GM19397 (cell line): ENCODE results near the gene SDK2.

Experiments
- ATAC-seq: cut with Tn5 transposase; IDR thresholded peaks from one replicate; pipeline ENCODE4 v1.9.1; 2021; ENCODE audit warnings: mild to moderate bottlenecking, moderate library complexity; ENCODE audit not compliant: unreplicated experiment

The SDK2 gene

GRCh38 chr17:73350864-73351263, 293.4 kb downstream of the SDK2 start:
- no peak for ATAC-seq

GRCh38 chr17:73349647-73350046, 294.6 kb downstream of the SDK2 start:
- ATAC-seq, result no peak

GRCh38 chr17:73349138-73349537, 295.1 kb downstream of the SDK2 start:
- ATAC-seq, result no peak

GRCh38 chr17:73348829-73349095, 295.5 kb downstream of the SDK2 start:
- no peak for ATAC-seq

- ATAC-seq, result no peak
Measured at GRCh38 chr17:73348018-73348828, 296.0 kb downstream of the SDK2 start.

DNA sequence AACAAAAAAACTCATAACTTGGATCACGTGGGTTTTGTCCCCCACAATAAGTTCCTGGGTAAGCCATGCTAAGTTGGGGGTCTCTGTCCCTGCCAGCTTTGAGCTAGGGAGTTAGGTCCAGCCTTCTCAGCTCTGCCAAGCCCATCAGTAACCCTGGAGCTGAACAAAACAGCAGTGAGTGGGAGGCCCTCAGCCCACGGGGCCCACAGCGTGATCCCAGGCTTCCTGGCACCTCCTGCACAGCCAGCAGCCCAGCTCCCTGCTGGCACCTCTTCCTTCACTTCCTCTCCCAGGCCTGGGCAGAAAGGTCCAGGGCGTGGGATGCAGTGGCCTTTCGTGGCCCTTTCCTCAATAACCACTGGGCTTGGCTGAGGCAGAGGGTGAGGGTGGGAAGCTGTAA, 296.9 kb downstream of the SDK2 start:
- no peak for ATAC-seq

GRCh38 chr17:73346501-73347162, 297.6 kb downstream of the SDK2 start:
- ATAC-seq, result no peak

DNA sequence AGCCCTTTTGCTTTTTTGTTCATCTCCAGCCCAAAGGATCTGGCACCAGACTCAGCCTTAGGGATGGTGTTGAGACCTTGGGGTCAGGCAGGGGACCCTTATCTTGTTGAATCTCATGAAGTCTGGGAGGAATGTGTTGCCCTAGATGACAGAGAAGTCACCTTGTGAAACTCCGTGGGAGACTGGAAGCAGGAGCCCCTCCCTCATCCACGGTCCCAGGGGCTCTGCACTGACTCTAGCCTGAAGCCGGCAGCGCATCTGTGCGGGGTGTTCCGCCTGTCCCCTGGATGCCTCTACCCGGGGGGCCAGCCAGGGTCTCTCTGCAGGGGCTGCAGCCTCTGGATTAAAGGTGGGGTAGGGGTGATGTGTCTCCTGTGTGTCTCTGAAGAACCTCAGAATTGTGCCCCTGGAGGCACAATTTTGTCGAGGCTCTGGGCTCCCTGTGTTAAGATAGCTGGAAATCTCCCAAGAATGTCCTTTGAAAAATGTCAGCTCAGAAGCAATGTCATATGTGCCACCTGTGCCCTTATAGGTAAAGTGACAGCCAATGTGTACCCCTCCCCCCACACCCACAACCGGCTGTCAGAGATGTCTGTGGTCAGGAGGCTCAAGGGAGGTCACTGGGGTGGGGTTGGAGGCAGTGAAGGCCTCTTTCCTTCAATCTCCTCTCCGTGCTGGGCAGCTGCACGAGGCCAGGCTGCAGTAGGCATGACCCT, 300.3 kb downstream of the SDK2 start:
- ATAC-seq, result no peak

GRCh38 chr17:73343168-73343634, 301.0 kb downstream of the SDK2 start:
- no peak for ATAC-seq

- ATAC-seq, result no peak
Measured at GRCh38 chr17:73342541-73343167, 301.6 kb downstream of the SDK2 start.

- ATAC-seq, result no peak
Measured at GRCh38 chr17:73342050-73342522, 302.2 kb downstream of the SDK2 start.

GRCh38 chr17:73341350-73342049, 302.7 kb downstream of the SDK2 start:
- ATAC-seq, result no peak

- no peak for ATAC-seq
Measured at GRCh38 chr17:73340093-73340596, 304.1 kb downstream of the SDK2 start.

DNA sequence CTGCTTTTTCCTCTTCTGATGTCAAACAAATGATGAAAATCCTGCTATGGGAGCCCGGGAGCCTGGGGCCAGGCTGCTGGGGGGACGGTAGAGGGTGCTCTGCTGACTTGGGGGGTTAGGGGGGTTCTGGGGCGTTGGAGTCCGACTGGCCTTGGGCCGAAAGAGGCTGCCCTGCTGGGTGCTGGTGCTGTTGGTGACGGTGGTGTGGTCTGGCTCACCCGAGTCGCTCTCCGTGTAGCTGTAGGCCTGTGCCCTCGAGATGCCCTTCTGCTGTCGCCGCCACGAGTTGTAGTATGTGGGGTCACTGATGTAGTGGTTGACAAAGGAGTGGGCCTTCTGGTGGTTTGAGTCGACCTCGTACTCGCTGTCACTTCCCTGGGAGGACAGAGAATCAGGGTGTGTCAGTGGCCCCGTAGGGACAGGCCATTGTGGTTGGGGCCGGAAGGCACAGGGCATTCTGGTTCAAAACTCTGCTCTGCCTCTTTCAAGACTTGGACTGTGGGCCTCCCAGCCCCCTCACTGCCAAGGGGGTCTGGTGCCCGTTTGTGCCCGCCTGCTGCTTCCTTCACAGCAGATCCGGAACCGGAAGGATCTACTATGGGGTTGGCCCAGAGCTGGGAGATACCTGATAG, 305.6 kb downstream of the SDK2 start:
- no peak for ATAC-seq

DNA sequence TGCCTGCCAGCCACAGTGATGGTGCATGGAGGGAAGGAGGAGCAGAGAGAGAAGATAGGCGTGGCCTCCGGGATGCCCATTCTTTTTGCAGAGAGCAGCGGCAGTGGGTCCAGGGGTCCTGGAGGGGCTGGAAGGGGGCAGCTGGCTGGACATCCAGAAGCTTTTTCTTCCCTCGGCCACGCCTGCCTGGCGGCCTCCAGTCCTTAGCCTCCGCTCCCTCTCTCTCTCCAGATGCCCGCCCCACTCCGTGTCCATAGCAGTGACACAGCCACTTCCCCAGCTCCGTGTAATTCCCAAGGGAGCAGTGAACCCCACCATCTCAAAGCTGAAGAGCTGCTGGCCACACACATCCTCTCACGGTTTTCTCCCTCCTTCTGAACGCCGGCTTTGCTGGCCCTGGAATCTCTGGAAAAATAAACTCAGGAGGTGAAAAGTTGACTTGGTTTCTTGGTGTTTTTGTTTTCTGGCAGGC, 306.2 kb downstream of the SDK2 start:
- no peak for ATAC-seq

- no peak for ATAC-seq
Measured at GRCh38 chr17:73337330-73337710, 306.9 kb downstream of the SDK2 start.

DNA sequence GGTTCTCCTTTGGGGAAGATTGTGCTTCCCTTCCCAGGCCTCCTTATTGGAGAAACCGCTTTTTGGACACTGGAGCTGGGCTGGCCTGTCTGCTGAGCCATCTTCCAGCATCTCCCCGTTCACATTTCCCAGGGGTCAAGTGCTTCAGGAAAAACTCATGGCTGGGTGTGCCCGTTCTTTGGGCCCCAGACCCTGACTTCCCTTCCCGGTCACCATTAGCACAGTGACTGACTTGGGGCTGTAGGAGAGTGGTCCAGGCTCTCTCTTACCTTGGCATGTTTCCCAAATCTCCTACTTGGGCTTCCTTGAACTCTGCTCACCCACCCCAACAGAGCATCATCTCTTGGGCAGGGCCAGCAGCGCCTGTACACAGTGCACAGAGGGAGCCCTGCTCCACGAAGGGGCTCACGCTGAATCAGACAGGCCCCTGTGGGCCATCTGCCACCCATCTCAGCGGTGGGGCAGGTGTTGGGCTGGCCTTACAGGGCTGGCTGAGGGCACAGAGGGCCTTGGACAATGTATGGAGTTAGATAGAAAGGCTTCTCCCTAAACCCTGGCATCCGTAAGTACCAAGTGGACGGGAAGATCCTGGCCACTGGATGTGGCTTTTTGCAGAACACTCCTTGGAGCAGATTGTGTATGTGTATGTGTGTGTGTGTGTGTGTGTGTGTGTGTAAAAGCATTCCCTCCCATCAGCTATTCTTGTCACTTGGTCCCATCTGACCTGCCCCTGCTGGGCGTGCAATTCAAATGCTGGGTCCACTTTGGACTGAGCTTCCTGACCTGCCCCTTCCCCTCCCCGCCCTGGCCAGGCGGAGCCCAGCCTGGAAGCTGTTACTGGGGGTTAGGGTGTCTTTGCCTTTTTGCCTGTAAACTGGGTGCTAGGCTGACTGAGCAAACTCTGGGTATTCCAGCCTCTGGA, 307.6 kb downstream of the SDK2 start:
- ATAC-seq, result no peak

DNA sequence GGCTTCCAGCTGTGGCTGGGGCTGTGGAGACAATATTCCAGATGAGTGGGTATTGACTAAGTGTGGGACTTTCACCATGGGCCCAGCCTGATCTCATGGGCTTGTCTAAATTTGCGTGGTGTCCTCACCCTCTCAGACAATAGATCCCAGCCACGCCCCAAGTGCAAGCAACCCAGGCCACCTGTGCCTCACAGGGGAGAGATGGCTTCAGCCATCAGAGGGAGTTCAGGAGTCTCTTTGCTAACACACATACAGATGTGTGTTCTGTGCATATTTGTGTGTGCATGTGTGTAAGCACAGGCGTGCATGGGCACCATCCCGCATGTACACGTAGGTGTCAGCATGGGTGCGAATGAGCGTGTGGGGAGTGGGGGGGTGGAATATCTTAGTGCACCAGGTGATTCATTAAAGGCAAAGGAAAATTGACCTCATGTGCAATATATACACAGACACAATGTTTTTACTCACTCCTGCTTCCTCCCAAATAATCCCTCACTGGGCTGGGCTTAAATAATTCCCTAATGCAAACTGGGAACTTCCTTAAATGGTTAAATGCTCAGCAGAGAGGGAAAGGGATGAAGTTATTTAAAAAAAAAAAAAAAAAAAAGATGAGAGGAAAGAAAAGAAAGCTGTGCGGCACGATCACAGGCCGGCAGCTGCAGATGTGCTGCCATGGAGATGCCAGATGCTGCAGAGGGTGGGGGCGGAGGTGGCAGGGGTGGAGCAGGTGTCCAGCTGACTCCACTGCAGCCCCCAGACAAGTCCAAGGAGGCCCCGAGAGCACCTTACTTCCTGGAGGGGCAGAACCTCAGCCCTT, 308.4 kb downstream of the SDK2 start:
- no peak for ATAC-seq
